BJ (cell line): ENCODE measurements around the gene SH3BP4. TPM values are rescaled to one million over a fixed set of nuclear protein-coding genes. Genes with fewer than 3 reads are reported as not detected.

Experiments
- CTCF ChIA-PET: fragments of 350-600 bp; formaldehyde crosslinking; extraction: SDS; loops from one replicate; lab custom pipeline; 2021; ENCODE audit warnings: antibody characterized with exemption, inconsistent platforms; lab: Yijun Ruan, JAX
- POLR2A ChIA-PET: fragments of 300-600 bp; sonication (Branson Sonifier 250); formaldehyde crosslinking; extraction: SDS; loops from one replicate; lab custom pipeline; 2021; ENCODE audit warnings: antibody characterized with exemption; lab: Charles Lee
- DNase-seq: peaks from one replicate; pipeline ENCODE4 v3.0.0-alpha.2; 2011; ENCODE audit warnings: low read depth
- H3K27me3 ChIP-seq: 2 replicates; pipeline ENCODE4 v1.6.0; 2011; ENCODE audit warnings: low read length; ENCODE audit not compliant: control insufficient read depth, insufficient read depth
- H3K36me3 ChIP-seq: 2 replicates; pipeline ENCODE4 v1.5.1; 2011; ENCODE audit warnings: low read length; ENCODE audit not compliant: control insufficient read depth, insufficient read depth
- H3K4me3 ChIP-seq: 2 replicates; pipeline ENCODE4 v1.5.1; 2011; ENCODE audit warnings: low read depth, mild to moderate bottlenecking, control low read depth, low read length
- CTCF ChIP-seq: IDR thresholded peaks from 2 replicates; pipeline ENCODE4 v1.5.1; 2011; ENCODE audit warnings: low read depth, mild to moderate bottlenecking, control low read depth, inconsistent platforms, low read length, moderate library complexity; ENCODE audit not compliant: insufficient read depth
- polyA plus RNA-seq: library from polyadenylated mRNA; depleted of rRNA; stranded (reverse); fragments of >200 nt; gene quantifications from 2 replicates; pipeline ENCODE4 v1.2.3, GENCODE V29; 2011

SH3BP4 gene
- polyA plus RNA-seq, 1 experiment, result 106 TPM

DNA sequence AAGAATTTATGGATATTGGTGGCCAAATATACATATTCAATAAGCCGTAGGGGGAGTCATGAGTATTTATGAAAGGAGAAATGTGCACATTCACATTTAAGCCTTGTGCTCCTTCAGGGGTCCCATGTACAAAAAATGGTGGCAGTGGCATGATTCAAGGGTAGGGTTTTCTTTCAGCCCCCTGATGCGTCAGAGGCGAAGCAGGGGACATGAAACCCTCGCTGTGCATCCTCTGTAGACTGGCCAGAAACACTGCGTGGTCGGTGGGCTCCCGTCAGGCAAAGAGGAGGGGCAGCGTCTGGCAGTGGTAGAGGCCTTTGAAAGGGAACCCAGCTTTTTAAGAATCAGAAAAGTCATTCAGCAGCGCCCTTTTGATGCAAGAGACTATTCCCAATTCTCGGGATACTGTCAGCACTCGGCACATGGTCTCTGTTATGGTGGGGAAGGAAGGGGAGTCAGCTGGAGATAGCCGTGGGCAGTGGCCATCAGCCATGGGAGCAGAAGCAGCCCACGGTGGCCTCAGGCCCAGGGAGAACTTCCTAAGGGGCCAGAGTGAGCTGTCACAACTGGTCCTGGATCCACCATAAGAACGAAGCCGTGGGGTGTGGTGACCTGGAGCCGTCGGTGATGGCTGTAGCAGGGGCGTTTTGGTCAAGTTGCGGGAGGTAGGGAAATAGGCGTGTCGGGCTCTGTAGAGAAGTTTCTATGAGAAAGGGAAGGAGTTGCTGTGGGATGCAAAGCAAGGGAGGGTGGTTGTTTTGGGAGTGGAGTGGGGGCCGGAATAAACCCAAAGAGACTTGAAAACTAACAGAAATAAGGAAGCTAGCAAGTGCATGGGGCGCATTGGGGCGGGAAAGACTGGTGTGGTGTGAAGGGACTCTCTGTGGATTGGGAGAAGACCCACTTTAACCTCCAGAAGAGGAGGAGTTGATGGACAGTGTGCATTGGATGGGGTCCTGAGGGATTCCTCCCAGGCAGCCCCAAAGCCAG, 95.6 kb downstream of the SH3BP4 start:
- H3K36me3 ChIP-seq, result peaks cover 37% of the 10 kb centered on the region
- H3K27me3 ChIP-seq, result no peaks in the 10 kb centered on the region
- POLR2A ChIA-PET, result no interaction called here
- DNase-seq, result no peak
- H3K4me3 ChIP-seq, result no peak overlapping the region
- CTCF ChIA-PET, result interaction anchor here (1.1 to 1.5 kb wide), 2 partner anchors 22 to 224 kb away, joined by 3 to 5 read pairs; no protein-coding TSS in a partner anchor
- TF ChIP-seq CTCF, result no peak

DNA sequence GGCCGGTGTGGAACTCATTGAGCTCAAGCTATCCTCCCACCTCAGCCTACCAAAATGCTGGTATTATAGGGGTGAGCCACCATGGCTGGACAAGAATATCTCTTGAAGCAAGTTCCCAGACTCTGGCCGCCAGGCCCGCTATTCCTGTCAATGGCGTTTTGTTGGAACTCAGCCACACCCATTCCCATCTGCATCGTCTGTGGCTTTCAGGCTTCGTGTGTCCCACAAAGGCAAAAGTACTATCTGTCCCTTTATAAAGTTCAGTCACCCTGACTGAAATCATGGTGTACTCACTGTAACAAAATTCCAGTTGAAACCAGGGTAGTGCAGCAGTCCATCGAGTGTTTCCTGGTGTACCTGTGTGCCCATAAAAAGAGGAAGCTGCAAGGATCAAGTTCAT, 96.7 kb downstream of the SH3BP4 start:
- DNase-seq, result no peak
- ChIA-PET POLR2A (no interaction called here), CTCF (no interaction called here)
- peaks cover 39% of the 10 kb centered on the region for H3K36me3 ChIP-seq
- TF ChIP-seq CTCF, result no peak
- no peaks in the 10 kb centered on the region for H3K27me3 ChIP-seq
- H3K4me3 ChIP-seq, result no peak overlapping the region

DNA sequence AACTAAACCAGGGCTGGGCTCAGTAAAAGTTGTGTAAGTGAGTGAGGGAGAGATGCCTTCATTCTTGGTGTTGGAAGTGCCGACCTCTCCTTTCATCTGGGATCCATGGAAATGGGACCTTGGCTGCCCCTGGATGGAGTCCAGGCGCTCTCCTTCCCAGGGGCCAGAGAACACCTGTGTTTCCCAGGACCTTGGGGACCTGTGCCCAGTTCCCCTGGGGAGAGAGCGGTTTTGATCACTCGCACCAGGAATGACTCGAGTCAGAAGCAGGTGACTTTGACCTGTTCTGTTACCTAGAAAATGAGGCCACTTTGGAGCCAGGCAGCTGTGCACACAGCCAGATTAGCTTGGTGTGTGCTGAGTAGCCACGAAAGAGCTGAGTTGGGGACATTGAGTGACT, 97.3 kb downstream of the SH3BP4 start:
- Histone ChIP-seq H3K36me3 (peaks cover 40% of the 10 kb centered on the region), H3K4me3 (no peak overlapping the region), H3K27me3 (no peaks in the 10 kb centered on the region)
- ChIA-PET CTCF (interaction anchor here (1.1 kb wide), 1 partner anchor 498 kb away, joined by 3 read pairs; no protein-coding TSS in a partner anchor), POLR2A (no interaction called here)
- TF ChIP-seq CTCF, result no peak
- DNase-seq, result no peak

DNA sequence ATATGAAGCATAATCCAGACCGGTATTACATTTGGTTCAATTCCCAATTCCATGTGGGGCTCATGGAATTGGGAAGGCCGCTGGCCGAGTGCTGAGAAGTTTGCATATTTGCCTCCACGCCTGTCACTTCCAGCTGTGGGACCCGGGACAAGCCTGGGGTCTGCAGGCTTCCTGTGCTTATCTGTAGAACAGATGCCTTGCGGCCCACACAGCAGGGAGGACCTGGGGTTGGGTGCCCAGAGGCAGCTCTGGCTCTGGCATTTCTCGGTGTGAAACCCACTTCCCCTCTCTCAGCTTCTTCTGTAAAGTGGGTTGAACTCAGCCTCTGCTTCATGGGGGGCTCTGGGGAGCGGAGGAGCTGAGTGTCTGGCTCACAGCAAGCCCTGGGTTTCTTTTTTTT, 97.9 kb downstream of the SH3BP4 start:
- peaks cover 41% of the 10 kb centered on the region for H3K36me3 ChIP-seq
- no peak overlapping the region for H3K4me3 ChIP-seq
- DNase-seq, result no peak
- no peaks in the 10 kb centered on the region for H3K27me3 ChIP-seq
- TF ChIP-seq CTCF, result no peak
- ChIA-PET CTCF (interaction anchor here (0.6 to 1.1 kb wide), 3 partner anchors 20 to 498 kb away, joined by 3 read pairs; no protein-coding TSS in a partner anchor), POLR2A (no interaction called here)

DNA sequence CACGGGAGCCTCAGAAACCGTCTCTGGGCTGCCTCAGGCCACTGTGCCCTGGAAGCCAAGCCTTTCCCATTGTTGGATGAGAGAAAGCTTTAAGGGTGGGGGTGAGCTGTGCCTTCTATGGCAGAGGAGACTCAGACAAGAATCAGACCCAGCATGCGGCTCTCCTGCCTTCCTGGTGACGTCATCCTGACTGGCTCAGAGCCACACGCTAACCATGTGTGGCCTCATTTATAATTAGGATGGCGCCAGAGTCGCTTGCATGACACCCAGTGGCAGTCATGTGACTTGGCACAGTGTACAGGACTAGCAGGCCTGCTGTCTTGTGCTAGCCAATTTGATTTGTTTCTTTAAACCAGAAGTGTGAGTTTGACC, 99.1 kb downstream of the SH3BP4 start:
- Histone ChIP-seq H3K27me3 (no peaks in the 10 kb centered on the region), H3K4me3 (no peak overlapping the region), H3K36me3 (peaks cover 40% of the 10 kb centered on the region)
- POLR2A ChIA-PET, result no interaction called here
- CTCF ChIA-PET, result no interaction called here
- no peak for TF ChIP-seq CTCF
- DNase-seq, result peak; percentile 83
